Measurements from ENCODE around the gene TRMO. TPM values are rescaled to one million over a fixed set of nuclear protein-coding genes. Genes with fewer than 3 reads are reported as not detected.

The TRMO gene
- total and polyA plus RNA-seq, 9 of the 15 experiments (the other 6 are each of a cell fraction or from before 2014, with no cell fraction given): 5.6 to 22.4 (median 16.2) TPM

DNA sequence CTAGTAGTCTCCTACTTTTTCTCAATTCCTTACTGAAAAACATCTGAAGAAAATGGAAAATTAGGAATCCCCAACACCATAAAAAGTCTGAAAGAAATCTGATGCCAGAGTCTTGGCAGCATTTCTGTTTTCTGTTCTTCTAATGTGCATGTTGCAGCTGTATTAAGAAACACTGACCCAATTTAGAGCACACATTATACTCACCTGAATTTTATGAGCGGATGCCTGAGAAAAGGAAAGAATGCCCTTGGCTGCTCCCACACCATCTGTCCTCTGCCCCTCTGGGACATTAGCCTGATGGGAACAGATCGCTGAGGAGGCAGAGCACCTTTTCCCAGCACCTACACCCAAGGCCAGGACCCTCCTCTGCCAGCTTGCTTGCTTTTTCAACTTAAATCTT, 46.7 kb upstream of the TRMO start:
- Histone ChIP-seq H3K9ac (ENCODE audit: insufficient read depth in 1 of 2, low read depth in 2 of 2, low read length in 2 of 2) (peak overlapping the region in 1 of 2 experiments; percentile 37; a peak in 1 of 4 replicates), H3K4me2 (ENCODE audit: insufficient read depth, low read length) (no peak overlapping the region), H3K9me1 (ENCODE audit: control insufficient read depth, insufficient read depth, low read length) (no peaks in the 10 kb centered on the region), H3K36me3 (ENCODE audit: control insufficient read depth, insufficient read depth, low read length) (no peaks in the 10 kb centered on the region), H3K27ac (ENCODE audit: extremely low read depth, low read depth, low read length) (no peak overlapping the region), H3K27me3 (ENCODE audit: control insufficient read depth in 2 of 2, insufficient read depth in 2 of 2, low read length in 2 of 2) (no peaks in the 10 kb centered on the region), H4K20me1 (replicated peaks; ENCODE audit: control insufficient read depth, insufficient read depth, low read length) (no peaks in the 10 kb centered on the region), H2AFZ (ENCODE audit: low read depth, low read length) (peak overlapping the region; percentile 84; the same call in 1 of the 2 replicates), H3K4me3 (no peak overlapping the region), H3K4me1 (replicated peaks in 1 of 2; ENCODE audit: control insufficient read depth in 2 of 2, insufficient read depth in 2 of 2, low read length in 2 of 2) (peaks cover 0 to 18% of the 10 kb centered on the region in 2 experiments; a peak in 2 of 5 replicates), H3K9me3 (replicated peaks; ENCODE audit: control insufficient read depth, insufficient read depth, low read depth, low read length) (no peaks in the 10 kb centered on the region), H3K79me2 (ENCODE audit: control insufficient read depth, insufficient read depth, low read length) (no peaks in the 10 kb centered on the region)
- WGBS (ENCODE audit: insufficient coverage, low coverage, missing lambda C conversion rate): 92% methylated on average over 2 of the region's 2 CpGs
- no TSS peak for BruUV-seq (replicated peaks)
- no peak for FAIRE-seq
- POLR2A ChIA-PET: interaction anchor here (0.6 to 8.3 kb wide), 4 partner anchors 9 to 822 kb away, joined by 3 to 84 read pairs (median 4); partner anchors contain the start of gene ANP32B
- TF ChIP-seq HLTF (IDR thresholded peaks at IDR 0.05) (no peak), ZC3H11A (IDR thresholded peaks at IDR 0.05; ENCODE audit: low read depth, low read length) (no peak)
- TF ChIP-seq, protein P1, sequence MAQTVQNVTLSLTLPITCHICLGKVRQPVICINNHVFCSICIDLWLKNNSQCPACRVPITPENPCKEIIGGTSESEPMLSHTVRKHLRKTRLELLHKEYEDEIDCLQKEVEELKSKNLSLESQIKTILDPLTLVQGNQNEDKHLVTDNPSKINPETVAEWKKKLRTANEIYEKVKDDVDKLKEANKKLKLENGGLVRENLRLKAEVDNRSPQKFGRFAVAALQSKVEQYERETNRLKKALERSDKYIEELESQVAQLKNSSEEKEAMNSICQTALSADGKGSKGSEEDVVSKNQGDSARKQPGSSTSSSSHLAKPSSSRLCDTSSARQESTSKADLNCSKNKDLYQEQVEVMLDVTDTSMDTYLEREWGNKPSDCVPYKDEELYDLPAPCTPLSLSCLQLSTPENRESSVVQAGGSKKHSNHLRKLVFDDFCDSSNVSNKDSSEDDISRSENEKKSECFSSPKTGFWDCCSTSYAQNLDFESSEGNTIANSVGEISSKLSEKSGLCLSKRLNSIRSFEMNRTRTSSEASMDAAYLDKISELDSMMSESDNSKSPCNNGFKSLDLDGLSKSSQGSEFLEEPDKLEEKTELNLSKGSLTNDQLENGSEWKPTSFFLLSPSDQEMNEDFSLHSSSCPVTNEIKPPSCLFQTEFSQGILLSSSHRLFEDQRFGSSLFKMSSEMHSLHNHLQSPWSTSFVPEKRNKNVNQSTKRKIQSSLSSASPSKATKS (CRISPR knock-in tag; IDR thresholded peaks at IDR 0.05): no peak
- TF ChIP-seq, protein P2, sequence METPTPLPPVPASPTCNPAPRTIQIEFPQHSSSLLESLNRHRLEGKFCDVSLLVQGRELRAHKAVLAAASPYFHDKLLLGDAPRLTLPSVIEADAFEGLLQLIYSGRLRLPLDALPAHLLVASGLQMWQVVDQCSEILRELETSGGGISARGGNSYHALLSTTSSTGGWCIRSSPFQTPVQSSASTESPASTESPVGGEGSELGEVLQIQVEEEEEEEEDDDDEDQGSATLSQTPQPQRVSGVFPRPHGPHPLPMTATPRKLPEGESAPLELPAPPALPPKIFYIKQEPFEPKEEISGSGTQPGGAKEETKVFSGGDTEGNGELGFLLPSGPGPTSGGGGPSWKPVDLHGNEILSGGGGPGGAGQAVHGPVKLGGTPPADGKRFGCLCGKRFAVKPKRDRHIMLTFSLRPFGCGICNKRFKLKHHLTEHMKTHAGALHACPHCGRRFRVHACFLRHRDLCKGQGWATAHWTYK (CRISPR knock-in tag; IDR thresholded peaks at IDR 0.05): no peak
- CTCF ChIA-PET (ENCODE audit: low intra/inter-chr PET ratio): no interaction called here
- no peak for DNase-seq (ENCODE audit: extremely low read depth in 1 of 4, low spot score in 3 of 4)
- intact Hi-C loops (cut with micrococcal nuclease): no loop called here
- in situ Hi-C loops (cut with MboI): no loop called here
- ATAC-seq: no peak
